ENCODE data around the gene IRS1.
A peak's percentile ranks its signal among the peaks of the same experiment; 100 is the strongest.

Gene IRS1

GRCh38 chr2:226717719-226718118, 81.9 kb downstream of the IRS1 start:
- DNase-seq, result no peak

GRCh38 chr2:226716126-226716525, 83.5 kb downstream of the IRS1 start:
- no peak for DNase-seq

GRCh38 chr2:226715347-226715990, 84.2 kb downstream of the IRS1 start:
- DNase-seq, result no peak

GRCh38 chr2:226712941-226713340, 86.7 kb downstream of the IRS1 start:
- DNase-seq, result no peak

GRCh38 chr2:226711606-226712296, 87.9 kb downstream of the IRS1 start:
- DNase-seq, result no peak

- DNase-seq, result no peak
Measured at GRCh38 chr2:226707499-226707898, 92.1 kb downstream of the IRS1 start.

- no peak for DNase-seq
Measured at GRCh38 chr2:226705965-226706364, 93.7 kb downstream of the IRS1 start.

- no peak for DNase-seq
Measured at GRCh38 chr2:226705133-226705886, 94.3 kb downstream of the IRS1 start.

GRCh38 chr2:226703514-226703913, 96.1 kb downstream of the IRS1 start:
- no peak for DNase-seq

GRCh38 chr2:226702376-226702775, 97.2 kb downstream of the IRS1 start:
- no peak for DNase-seq

- DNase-seq, result peak; percentile 14
Measured at GRCh38 chr2:226701052-226701451, 98.6 kb downstream of the IRS1 start.

GRCh38 chr2:226699321-226699720, 100.3 kb downstream of the IRS1 start:
- DNase-seq, result peak; percentile 8

- no peak for DNase-seq
Measured at GRCh38 chr2:226698671-226699070, 100.9 kb downstream of the IRS1 start.

GRCh38 chr2:226694586-226695284, 104.9 kb downstream of the IRS1 start:
- DNase-seq, result no peak

- DNase-seq, result no peak
Measured at GRCh38 chr2:226694149-226694548, 105.5 kb downstream of the IRS1 start.

- DNase-seq, result no peak
Measured at GRCh38 chr2:226693521-226693920, 106.1 kb downstream of the IRS1 start.

- DNase-seq, result no peak
Measured at GRCh38 chr2:226692521-226693126, 107.0 kb downstream of the IRS1 start.

GRCh38 chr2:226691255-226691654, 108.4 kb downstream of the IRS1 start:
- no peak for DNase-seq

- no peak for DNase-seq
Measured at GRCh38 chr2:226690461-226691024, 109.1 kb downstream of the IRS1 start.

GRCh38 chr2:226687641-226688253, 111.9 kb downstream of the IRS1 start:
- DNase-seq, result no peak

GRCh38 chr2:226684563-226684959, 115.1 kb downstream of the IRS1 start:
- no peak for DNase-seq

- no peak for DNase-seq
Measured at GRCh38 chr2:226683944-226684562, 115.6 kb downstream of the IRS1 start.
